ENCODE data around the gene ADGRL2. TPM values are rescaled to one million over a fixed set of nuclear protein-coding genes. Genes with fewer than 3 reads are reported as not detected.

The ADGRL2 gene
- total and polyA plus RNA-seq, 9 of the 15 experiments (the other 6 are each of a cell fraction or from before 2014, with no cell fraction given) = 0.03 to 0.15 (median 0.13) TPM; not detected in 6

- Histone ChIP-seq H3K9me3 (replicated peaks; ENCODE audit: control insufficient read depth, insufficient read depth, low read depth, low read length) (no peaks in the 10 kb centered on the region; the same call in none of the 2 replicates), H3K9me1 (ENCODE audit: control insufficient read depth, insufficient read depth, low read length) (no peaks in the 10 kb centered on the region), H3K4me1 (replicated peaks in 1 of 2; ENCODE audit: control insufficient read depth in 2 of 2, insufficient read depth in 2 of 2, low read length in 2 of 2) (no peaks in the 10 kb centered on the region), H3K27ac (ENCODE audit: extremely low read depth, low read depth, low read length) (no peak overlapping the region), H4K20me1 (replicated peaks; ENCODE audit: control insufficient read depth, insufficient read depth, low read length) (no peaks in the 10 kb centered on the region), H3K4me3 (no peak overlapping the region), H3K9ac (ENCODE audit: insufficient read depth in 1 of 2, low read depth in 2 of 2, low read length in 2 of 2) (no peak overlapping the region), H3K4me2 (ENCODE audit: insufficient read depth, low read length) (no peak overlapping the region), H2AFZ (ENCODE audit: low read depth, low read length) (no peak overlapping the region), H3K79me2 (ENCODE audit: control insufficient read depth, insufficient read depth, low read length) (no peaks in the 10 kb centered on the region), H3K36me3 (ENCODE audit: control insufficient read depth, insufficient read depth, low read length) (no peaks in the 10 kb centered on the region), H3K27me3 (ENCODE audit: control insufficient read depth in 2 of 2, insufficient read depth in 2 of 2, low read length in 2 of 2) (no peaks in the 10 kb centered on the region)
- POLR2A ChIA-PET = no interaction called here
- intact Hi-C loops (cut with micrococcal nuclease) = no loop called here
- ATAC-seq (no peak), FAIRE-seq (no peak), DNase-seq (ENCODE audit: extremely low read depth in 1 of 4, low spot score in 3 of 4) (no peak)
- TF ChIP-seq FUS (optimal IDR thresholded peaks at IDR 0.05; ENCODE audit: low read depth, low read length) = no peak
- no peak for TF ChIP-seq BRD4 (IDR thresholded peaks at IDR 0.05)
- no peak for TF ChIP-seq TAF7 (tag; IDR thresholded peaks at IDR 0.05)
- TF ChIP-seq PPARD (CRISPR knock-in tag; IDR thresholded peaks at IDR 0.05) = no peak
- no peak for TF ChIP-seq PRDM10 (IDR thresholded peaks at IDR 0.05; ENCODE audit: partially characterized antibody)
- no peak for TF ChIP-seq MTA1 (IDR thresholded peaks at IDR 0.05; ENCODE audit: borderline replicate concordance)
- TF ChIP-seq ZNF175 (CRISPR knock-in tag; IDR thresholded peaks at IDR 0.05; ENCODE audit: low read depth) = no peak
- no peak for TF ChIP-seq ZNF766 (CRISPR knock-in tag; conservative IDR thresholded peaks at IDR 0.05)
- no peak for TF ChIP-seq ZC3H8 (IDR thresholded peaks at IDR 0.05)
- CTCF ChIA-PET (ENCODE audit: low intra/inter-chr PET ratio) = no interaction called here
- WGBS (ENCODE audit: insufficient coverage, low coverage, missing lambda C conversion rate) = 0% methylated on average over 2 of the region's 2 CpGs
- in situ Hi-C loops (cut with MboI) = loop anchor here (5.0 kb wide), 1 partner anchor 921 kb away; no protein-coding TSS in a partner anchor
- no TSS peak for BruUV-seq (replicated peaks)
Measured at GRCh38 chr1:81752840-81753239, 47.9 kb upstream of the ADGRL2 start.
